Glutamatergic neuron (in vitro differentiated cells): ENCODE results near the gene DCLK2. TPM values are rescaled to one million over a fixed set of nuclear protein-coding genes. Genes with fewer than 3 reads are reported as not detected.

ENCODE experiments used
- DNase-seq: peaks from one replicate; pipeline ENCODE4 v3.0.0; 2022
- H3K27ac Mint-ChIP-seq: one replicate; pipeline ENCODE4 v1.8.0; 2020; ENCODE audit warnings: mild to moderate bottlenecking, mixed read lengths, inconsistent platforms; ENCODE audit not compliant: unreplicated experiment
- H3K27me3 Mint-ChIP-seq: one replicate; pipeline ENCODE4 v1.8.0; 2020; ENCODE audit warnings: mild to moderate bottlenecking, moderate library complexity, mixed read lengths, inconsistent platforms; ENCODE audit not compliant: unreplicated experiment
- H3K36me3 Mint-ChIP-seq: one replicate; pipeline ENCODE4 v1.8.0; 2020; ENCODE audit warnings: mild to moderate bottlenecking, mixed read lengths, inconsistent platforms; ENCODE audit not compliant: unreplicated experiment
- H3K4me1 Mint-ChIP-seq: one replicate; pipeline ENCODE4 v1.8.0; 2020; ENCODE audit warnings: mild to moderate bottlenecking, low read depth, mixed read lengths, inconsistent platforms; ENCODE audit not compliant: unreplicated experiment
- H3K4me3 Mint-ChIP-seq: one replicate; pipeline ENCODE4 v1.8.0; 2020; ENCODE audit warnings: mild to moderate bottlenecking, mixed read lengths, inconsistent platforms; ENCODE audit not compliant: unreplicated experiment
- H3K9me3 Mint-ChIP-seq: one replicate; pipeline ENCODE4 v1.8.0; 2020; ENCODE audit warnings: mild to moderate bottlenecking, moderate library complexity, mixed read lengths, inconsistent platforms; ENCODE audit not compliant: unreplicated experiment
- total RNA-seq: library from RNA; stranded (reverse); fragmentation: NEBNext Ultra II Directional; extraction: Animal tissue kit (Norgen Biotek cat#: 25700); gene quantifications from one replicate; pipeline ENCODE4 v1.2.1, GENCODE V29; 2021; ENCODE audit not compliant: unreplicated experiment
- TF ChIP-seq, protein P1 (sequence below): fragments of 200-600 bp; sonication (generic); IDR thresholded peaks from one replicate; pipeline ENCODE4 v1.5.0; 2021; ENCODE audit not compliant: partially characterized antibody, unreplicated experiment

Gene DCLK2
- total RNA-seq, 1 donor from 2014 or later = 36.8 TPM

DNA sequence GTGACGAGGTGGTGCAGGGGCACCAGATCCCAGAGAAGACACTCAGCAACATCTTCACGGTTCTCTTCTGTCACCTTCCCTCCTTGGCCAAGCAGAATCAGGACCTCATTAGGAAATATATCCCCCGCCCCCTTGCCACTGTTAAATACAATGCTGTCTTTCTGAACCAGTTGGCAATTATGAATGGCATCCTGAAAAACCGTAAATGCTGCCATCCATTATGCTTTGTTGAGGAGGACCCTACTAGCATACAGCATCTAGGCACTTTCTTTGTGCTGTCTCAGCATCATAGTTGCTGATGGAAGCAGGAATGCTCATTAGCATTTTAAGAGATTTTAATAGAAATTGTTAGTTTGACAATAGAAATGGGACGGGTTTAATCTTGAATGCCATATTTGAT is 138.5 kb downstream of the DCLK2 start:
- DNase-seq = no peak
- Mint-ChIP-seq H3K4me1 (peaks cover 8% of the 10 kb centered on the region), H3K4me3 (no peak overlapping the region), H3K27me3 (no peaks in the 10 kb centered on the region), H3K27ac (no peak overlapping the region), H3K36me3 (no peaks in the 10 kb centered on the region), H3K9me3 (no peaks in the 10 kb centered on the region)
- TF ChIP-seq, protein P1, sequence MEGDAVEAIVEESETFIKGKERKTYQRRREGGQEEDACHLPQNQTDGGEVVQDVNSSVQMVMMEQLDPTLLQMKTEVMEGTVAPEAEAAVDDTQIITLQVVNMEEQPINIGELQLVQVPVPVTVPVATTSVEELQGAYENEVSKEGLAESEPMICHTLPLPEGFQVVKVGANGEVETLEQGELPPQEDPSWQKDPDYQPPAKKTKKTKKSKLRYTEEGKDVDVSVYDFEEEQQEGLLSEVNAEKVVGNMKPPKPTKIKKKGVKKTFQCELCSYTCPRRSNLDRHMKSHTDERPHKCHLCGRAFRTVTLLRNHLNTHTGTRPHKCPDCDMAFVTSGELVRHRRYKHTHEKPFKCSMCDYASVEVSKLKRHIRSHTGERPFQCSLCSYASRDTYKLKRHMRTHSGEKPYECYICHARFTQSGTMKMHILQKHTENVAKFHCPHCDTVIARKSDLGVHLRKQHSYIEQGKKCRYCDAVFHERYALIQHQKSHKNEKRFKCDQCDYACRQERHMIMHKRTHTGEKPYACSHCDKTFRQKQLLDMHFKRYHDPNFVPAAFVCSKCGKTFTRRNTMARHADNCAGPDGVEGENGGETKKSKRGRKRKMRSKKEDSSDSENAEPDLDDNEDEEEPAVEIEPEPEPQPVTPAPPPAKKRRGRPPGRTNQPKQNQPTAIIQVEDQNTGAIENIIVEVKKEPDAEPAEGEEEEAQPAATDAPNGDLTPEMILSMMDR = no peak

DNA sequence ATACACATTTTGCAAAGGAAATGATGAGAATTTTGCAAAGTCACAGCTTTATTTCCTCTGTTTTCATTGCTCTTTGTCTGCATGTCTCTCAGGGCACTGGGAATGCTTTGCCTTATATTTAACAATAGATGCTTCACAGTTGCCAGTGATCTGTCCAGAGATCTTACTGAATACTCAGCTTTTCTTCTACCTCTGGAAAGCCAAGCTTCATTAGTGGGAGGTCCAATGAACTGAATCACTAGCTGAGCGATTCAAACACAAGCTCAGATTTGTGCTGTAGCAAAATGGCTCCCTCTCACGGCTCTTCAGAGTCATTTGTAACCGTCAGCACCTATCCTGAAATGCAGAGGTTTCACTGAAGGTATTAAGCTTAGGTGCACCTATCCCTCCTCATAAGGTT is 138.9 kb downstream of the DCLK2 start:
- no peak for DNase-seq
- Mint-ChIP-seq H3K4me1 (peaks cover 5% of the 10 kb centered on the region), H3K27me3 (no peaks in the 10 kb centered on the region), H3K4me3 (no peak overlapping the region), H3K9me3 (no peaks in the 10 kb centered on the region), H3K36me3 (no peaks in the 10 kb centered on the region), H3K27ac (no peak overlapping the region)
- TF ChIP-seq, protein P1 = no peak

DNA sequence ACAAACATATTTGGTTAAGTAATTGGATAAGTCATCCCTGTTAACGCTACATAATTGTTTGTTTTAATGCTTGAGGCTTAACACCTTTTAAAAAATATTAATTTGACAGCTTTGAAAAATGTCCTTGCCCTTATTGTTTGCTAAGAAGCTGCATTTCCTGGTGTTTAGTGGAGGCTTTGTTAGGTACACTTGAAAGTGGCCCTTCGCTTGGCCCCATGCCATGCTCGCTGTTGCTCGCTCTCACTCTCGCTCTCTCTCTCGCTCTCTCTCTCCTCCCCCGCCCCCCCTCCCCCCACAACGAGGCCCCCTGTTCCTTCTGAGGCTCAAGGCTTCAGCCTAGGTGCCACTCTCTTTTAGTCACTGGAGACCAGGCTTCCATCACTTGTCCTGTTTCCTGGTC is 139.6 kb downstream of the DCLK2 start:
- no peak for DNase-seq
- H3K27me3 Mint-ChIP-seq = no peaks in the 10 kb centered on the region
- H3K4me1 Mint-ChIP-seq = peaks cover 3% of the 10 kb centered on the region
- no peaks in the 10 kb centered on the region for H3K36me3 Mint-ChIP-seq
- TF ChIP-seq, protein P1 = no peak
- H3K4me3 Mint-ChIP-seq = no peak overlapping the region
- no peak overlapping the region for H3K27ac Mint-ChIP-seq
- H3K9me3 Mint-ChIP-seq = no peaks in the 10 kb centered on the region

DNA sequence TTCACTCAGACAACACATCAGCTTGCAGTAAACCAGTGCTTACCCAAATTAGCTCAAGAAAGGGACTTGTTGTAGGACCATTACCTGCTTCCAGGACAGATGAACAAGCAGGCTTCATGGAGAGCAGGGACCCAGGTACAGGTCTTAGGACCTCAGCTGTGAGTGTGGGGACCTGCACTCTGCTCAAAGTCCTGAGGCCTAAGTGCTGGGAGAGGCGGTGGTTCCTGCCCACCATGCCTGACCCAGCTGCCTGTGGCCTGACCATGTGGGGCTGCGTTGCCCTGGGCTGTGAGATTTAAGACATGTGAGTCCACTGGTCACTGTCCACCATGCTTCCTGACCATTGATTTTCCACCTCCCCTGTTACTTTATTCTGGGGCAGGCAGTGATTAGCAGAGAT is 140.2 kb downstream of the DCLK2 start:
- DNase-seq = no peak
- H3K27ac Mint-ChIP-seq = no peak overlapping the region
- no peaks in the 10 kb centered on the region for H3K36me3 Mint-ChIP-seq
- no peaks in the 10 kb centered on the region for H3K9me3 Mint-ChIP-seq
- TF ChIP-seq, protein P1 = no peak
- H3K4me1 Mint-ChIP-seq = peaks cover 3% of the 10 kb centered on the region
- H3K4me3 Mint-ChIP-seq = no peak overlapping the region
- H3K27me3 Mint-ChIP-seq = no peaks in the 10 kb centered on the region

DNA sequence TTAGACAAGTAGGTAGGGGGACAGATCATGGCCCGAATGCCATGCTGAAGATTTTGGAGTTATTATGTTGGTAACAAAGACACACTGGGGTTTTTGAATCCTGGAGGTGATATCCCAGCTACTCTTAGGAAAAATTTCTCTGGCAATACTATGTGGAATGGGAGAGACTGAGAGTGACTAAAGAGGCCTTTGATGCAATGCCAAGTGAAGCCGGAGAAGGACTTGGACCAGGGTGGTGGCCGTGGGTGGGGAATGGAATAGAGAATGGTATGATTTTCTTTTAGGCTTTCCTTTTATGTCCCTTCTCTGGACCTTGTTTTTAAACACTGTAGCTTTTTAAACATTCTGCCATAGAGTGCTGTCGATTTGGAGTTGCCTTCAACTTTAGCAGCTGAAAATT is 141.6 kb downstream of the DCLK2 start:
- DNase-seq = no peak

More for the DNA sequence above, 141.6 kb downstream of the DCLK2 start:
- TF ChIP-seq, protein P1 = no peak
- Mint-ChIP-seq H3K36me3 (no peaks in the 10 kb centered on the region), H3K4me3 (no peak overlapping the region), H3K4me1 (peaks cover 3% of the 10 kb centered on the region), H3K27ac (no peak overlapping the region), H3K27me3 (no peaks in the 10 kb centered on the region), H3K9me3 (no peaks in the 10 kb centered on the region)
